HEK293 (cell line): ENCODE results near the gene IGFALS.

Experiments used
- KLF10 ChIP-seq: fragments of 450-650 bp; IDR thresholded peaks from 2 replicates; pipeline ENCODE4 v1.5.1; 2018; ENCODE audit warnings: missing biosample characterization, mild to moderate bottlenecking, missing genetic modification characterization
- KLF9 ChIP-seq: fragments of 450-650 bp; formaldehyde crosslinking; IDR thresholded peaks from 2 replicates; pipeline ENCODE4 v1.5.1; 2016; ENCODE audit warnings: missing biosample characterization, missing genetic modification characterization, low read depth
- PRDM10 ChIP-seq: fragments of 450-650 bp; formaldehyde crosslinking; IDR thresholded peaks from 2 replicates; pipeline ENCODE4 v1.5.1; 2016; ENCODE audit warnings: missing biosample characterization, missing genetic modification characterization
- PRDM4 ChIP-seq: fragments of 450-650 bp; formaldehyde crosslinking; IDR thresholded peaks from 2 replicates; pipeline ENCODE4 v1.5.1; 2017; ENCODE audit warnings: missing biosample characterization, missing genetic modification characterization
- SALL2 ChIP-seq: fragments of 450-650 bp; formaldehyde crosslinking; IDR thresholded peaks from 2 replicates; pipeline ENCODE4 v1.5.0; 2017; ENCODE audit warnings: missing biosample characterization, mild to moderate bottlenecking, missing genetic modification characterization, borderline replicate concordance
- TSHZ1 ChIP-seq: fragments of 450-650 bp; formaldehyde crosslinking; IDR thresholded peaks from 2 replicates; pipeline ENCODE4 v1.5.1; 2016; ENCODE audit warnings: missing biosample characterization, missing genetic modification characterization, borderline replicate concordance
- ZBTB48 ChIP-seq: fragments of 450-650 bp; formaldehyde crosslinking; IDR thresholded peaks from 2 replicates; pipeline ENCODE4 v1.5.1; 2016; ENCODE audit warnings: missing biosample characterization, missing genetic modification characterization
- ZBTB6 ChIP-seq: fragments of 450-650 bp; formaldehyde crosslinking; IDR thresholded peaks from 2 replicates; pipeline ENCODE4 v1.5.1; 2017; ENCODE audit warnings: missing biosample characterization, missing genetic modification characterization
- ZNF10 ChIP-seq: fragments of 450-650 bp; formaldehyde crosslinking; IDR thresholded peaks from 2 replicates; pipeline ENCODE4 v1.5.1; 2017; ENCODE audit warnings: missing biosample characterization, missing genetic modification characterization
- ZNF114 ChIP-seq: fragments of 450-650 bp; formaldehyde crosslinking; IDR thresholded peaks from 2 replicates; pipeline ENCODE4 v1.5.0; 2017; ENCODE audit warnings: missing biosample characterization, missing genetic modification characterization
- ZNF138 ChIP-seq: fragments of 450-650 bp; formaldehyde crosslinking; IDR thresholded peaks from 2 replicates; pipeline ENCODE4 v1.5.1; 2016; ENCODE audit warnings: missing biosample characterization, missing genetic modification characterization, borderline replicate concordance
- ZNF146 ChIP-seq: fragments of 450-650 bp; formaldehyde crosslinking; IDR thresholded peaks from 2 replicates; pipeline ENCODE4 v1.5.1; 2016; ENCODE audit warnings: missing biosample characterization, missing genetic modification characterization
- ZNF214 ChIP-seq: fragments of 450-650 bp; formaldehyde crosslinking; IDR thresholded peaks from 2 replicates; pipeline ENCODE4 v1.5.1; 2017; ENCODE audit warnings: missing biosample characterization, mild to moderate bottlenecking, missing genetic modification characterization, borderline replicate concordance
- ZNF223 ChIP-seq: fragments of 450-650 bp; formaldehyde crosslinking; IDR thresholded peaks from 2 replicates; pipeline ENCODE4 v1.5.1; 2016; ENCODE audit warnings: missing biosample characterization, missing genetic modification characterization
- ZNF292 ChIP-seq: fragments of 450-650 bp; formaldehyde crosslinking; IDR thresholded peaks from 2 replicates; pipeline ENCODE4 v1.5.1; 2016; ENCODE audit warnings: low read depth, missing biosample characterization, missing genetic modification characterization, borderline replicate concordance
- ZNF311 ChIP-seq: fragments of 450-650 bp; formaldehyde crosslinking; IDR thresholded peaks from 2 replicates; pipeline ENCODE4 v1.5.1; 2017; ENCODE audit warnings: missing biosample characterization, missing genetic modification characterization, borderline replicate concordance
- ZNF37A ChIP-seq: fragments of 450-650 bp; IDR thresholded peaks from 2 replicates; pipeline ENCODE4 v1.5.1; 2018; ENCODE audit warnings: missing biosample characterization, missing genetic modification characterization
- ZNF394 ChIP-seq: fragments of 450-650 bp; formaldehyde crosslinking; IDR thresholded peaks from 2 replicates; pipeline ENCODE4 v1.5.1; 2016; ENCODE audit warnings: missing biosample characterization, missing genetic modification characterization, mild to moderate bottlenecking, moderate library complexity, borderline replicate concordance
- ZNF501 ChIP-seq: fragments of 450-650 bp; formaldehyde crosslinking; IDR thresholded peaks from 2 replicates; pipeline ENCODE4 v1.5.1; 2016; ENCODE audit warnings: missing biosample characterization, missing genetic modification characterization
- ZNF600 ChIP-seq: fragments of 450-650 bp; formaldehyde crosslinking; IDR thresholded peaks from 2 replicates; pipeline ENCODE4 v1.5.1; 2016; ENCODE audit warnings: missing biosample characterization, missing genetic modification characterization
- ZNF629 ChIP-seq: fragments of 450-650 bp; formaldehyde crosslinking; IDR thresholded peaks from 2 replicates; pipeline ENCODE4 v1.5.1; 2017; ENCODE audit warnings: missing biosample characterization, missing genetic modification characterization
- ZNF658 ChIP-seq: fragments of 450-650 bp; formaldehyde crosslinking; IDR thresholded peaks from 2 replicates; pipeline ENCODE4; 2016; ENCODE audit warnings: missing biosample characterization, missing genetic modification characterization
- ZNF660 ChIP-seq: fragments of 450-650 bp; IDR thresholded peaks from 2 replicates; pipeline ENCODE4 v1.5.1; 2018; ENCODE audit warnings: missing biosample characterization, mild to moderate bottlenecking, missing genetic modification characterization
- ZNF664 ChIP-seq: fragments of 450-650 bp; formaldehyde crosslinking; IDR thresholded peaks from 2 replicates; pipeline ENCODE4 v1.5.1; 2016; ENCODE audit warnings: missing biosample characterization, missing genetic modification characterization
- ZNF677 ChIP-seq: fragments of 450-650 bp; IDR thresholded peaks from 2 replicates; pipeline ENCODE4 v1.5.0; 2018; ENCODE audit warnings: missing biosample characterization, mild to moderate bottlenecking, missing genetic modification characterization, moderate library complexity
- ZNF830 ChIP-seq: fragments of 450-650 bp; IDR thresholded peaks from 2 replicates; pipeline ENCODE4 v1.5.0; 2018; ENCODE audit warnings: missing biosample characterization, missing genetic modification characterization, low read depth, mild to moderate bottlenecking, moderate library complexity
- ZSCAN18 ChIP-seq: fragments of 450-650 bp; formaldehyde crosslinking; IDR thresholded peaks from 2 replicates; pipeline ENCODE4 v1.5.1; 2016; ENCODE audit warnings: missing biosample characterization, missing genetic modification characterization

IGFALS gene

GRCh38 chr16:1826691-1827573, 33.4 kb upstream of the IGFALS start, which contains the start of the genes FAHD1 and HAGH (continued):
- peak; percentile 86 for TF ChIP-seq PRDM10 (tag by site-specific recombination)
- no peak for TF ChIP-seq ZNF658 (tag by site-specific recombination)
- no peak for TF ChIP-seq ZNF677 (tag by site-specific recombination)
- no peak for TF ChIP-seq SALL2 (tag by site-specific recombination)
- no peak for TF ChIP-seq ZNF311 (tag by site-specific recombination)
- TF ChIP-seq ZBTB6 (tag by site-specific recombination) = peak; percentile 50; the same call in 1 of the 2 replicates
- peak; percentile 74; the same call in 1 of the 2 replicates for TF ChIP-seq ZNF394 (tag by site-specific recombination)
- no peak for TF ChIP-seq ZNF37A (tag by site-specific recombination)
- TF ChIP-seq ZNF223 = no peak
- no peak for TF ChIP-seq ZNF114 (tag by site-specific recombination)
- TF ChIP-seq KLF9 (tag by site-specific recombination) = peak; percentile 95
- peak; percentile 87 for TF ChIP-seq PRDM4 (tag by site-specific recombination)
- peak; percentile 93 for TF ChIP-seq ZNF501 (tag by site-specific recombination)
- peak; percentile 89 for TF ChIP-seq ZNF600 (tag by site-specific recombination)
- TF ChIP-seq ZNF138 (tag by site-specific recombination) = no peak
- peak; percentile 90 for TF ChIP-seq ZNF660 (tag by site-specific recombination)
- TF ChIP-seq ZNF214 = no peak
- no peak for TF ChIP-seq ZNF830 (tag by site-specific recombination)
- peak; percentile 90 for TF ChIP-seq ZNF629 (tag by site-specific recombination)
- TF ChIP-seq ZNF664 (tag by site-specific recombination) = no peak
- TF ChIP-seq ZBTB48 (tag by site-specific recombination) = 0 out of 2 replicates have a peak, but pooled peaks have one; percentile 38
- TF ChIP-seq KLF10 (tag by site-specific recombination) = no peak; the same call in none of the 2 replicates
- peak; percentile 91 for TF ChIP-seq ZSCAN18 (tag by site-specific recombination)
- no peak for TF ChIP-seq ZNF292
- peak; percentile 82; the same call in 1 of the 2 replicates for TF ChIP-seq TSHZ1
- peak; percentile 87 for TF ChIP-seq ZNF146
- peak; percentile 73; the same call in 1 of the 2 replicates for TF ChIP-seq ZNF10 (tag by site-specific recombination)
